CD14-positive monocyte (primary cell): ENCODE measurements around the gene TRAF3. TPM values are rescaled to one million over a fixed set of nuclear protein-coding genes. Genes with fewer than 3 reads are reported as not detected.

ENCODE experiments used
- DNase-seq, 3 donors: peaks; one replicate each; pipeline ENCODE4 v3.0.0-alpha.2; 2011 to 2022
- H2AFZ ChIP-seq: 2 replicates; pipeline ENCODE4 v1.6.0; 2012; ENCODE audit warnings: mild to moderate bottlenecking, low read depth, low read length, inconsistent platforms; ENCODE audit not compliant: insufficient read depth, poor library complexity, severe bottlenecking
- H3K27ac ChIP-seq, 2 donors: 1 replicate in 1 of 2; 2 replicates in 1 of 2; pipeline ENCODE4 v1.5.1; 2012 to 2013; ENCODE audit warnings: low read length in 2 of 2, control low read depth in 1 of 2, inconsistent platforms in 1 of 2, low read depth in 1 of 2, mild to moderate bottlenecking in 1 of 2
- H3K27me3 ChIP-seq, 2 donors: one replicate each; pipeline versions ENCODE4 v1.6.0 to v1.6.1; 2011 to 2013; ENCODE audit warnings: low read length in 2 of 2; ENCODE audit not compliant: control insufficient read depth in 2 of 2, insufficient read depth in 2 of 2
- H3K36me3 ChIP-seq, 2 donors: replicated peaks in 1 of 2; 1 replicate in 1 of 2; 2 replicates in 1 of 2; pipeline versions ENCODE4 v1.5.1 to v1.6.1; 2012 to 2013; ENCODE audit warnings: low read length in 2 of 2, control low read depth in 1 of 2, inconsistent platforms in 1 of 2, mild to moderate bottlenecking in 1 of 2; ENCODE audit not compliant: insufficient read depth in 2 of 2, control insufficient read depth in 1 of 2
- H3K4me1 ChIP-seq, 2 donors: 1 replicate in 1 of 2; 2 replicates in 1 of 2; pipeline versions ENCODE4 v1.5.1 to v1.6.1; 2012 to 2013; ENCODE audit warnings: low read length in 2 of 2, control low read depth in 1 of 2, inconsistent platforms in 1 of 2, mild to moderate bottlenecking in 1 of 2, moderate library complexity in 1 of 2; ENCODE audit not compliant: insufficient read depth in 2 of 2, control insufficient read depth in 1 of 2
- H3K4me2 ChIP-seq: replicated peaks from 2 replicates; pipeline ENCODE3; 2012; ENCODE audit warnings: low read length, moderate library complexity, mild to moderate bottlenecking; ENCODE audit not compliant: poor library complexity, severe bottlenecking; ENCODE audit errors: extremely low read depth
- H3K4me3 ChIP-seq, 3 experiments: fragments of 200-600 bp in 1 of 3; sonication (generic) in 1 of 3; replicated peaks in 1 of 3; 1 replicate in 2 of 3; 2 replicates in 1 of 3; pipeline ENCODE4 v1.5.1; 2011 to 2013; ENCODE audit warnings: low read length in 3 of 3, mild to moderate bottlenecking in 3 of 3, control low read depth in 2 of 3, low read depth in 2 of 3, inconsistent platforms in 1 of 3, moderate library complexity in 1 of 3
- H3K79me2 ChIP-seq: 2 replicates; pipeline ENCODE4 v1.6.0; 2012; ENCODE audit warnings: mild to moderate bottlenecking, control low read depth, inconsistent platforms, low read length, moderate library complexity; ENCODE audit not compliant: insufficient read depth
- H3K9ac ChIP-seq: 2 replicates; pipeline ENCODE4 v1.6.0; 2017; ENCODE audit warnings: low read length, mild to moderate bottlenecking; ENCODE audit not compliant: insufficient read depth, poor library complexity, severe bottlenecking
- H3K9me3 ChIP-seq, 2 donors: replicated peaks in 1 of 2; 1 replicate in 1 of 2; 2 replicates in 1 of 2; pipeline versions ENCODE4 v1.5.1 to v1.6.1; 2012 to 2013; ENCODE audit warnings: low read length in 2 of 2, control low read depth in 1 of 2; ENCODE audit not compliant: control insufficient read depth in 1 of 2, insufficient read depth in 1 of 2
- H4K20me1 ChIP-seq: 2 replicates; pipeline ENCODE4 v1.6.0; 2012; ENCODE audit warnings: mild to moderate bottlenecking, low read length, control low read depth, moderate library complexity; ENCODE audit not compliant: insufficient read depth
- H3K27ac Mint-ChIP-seq, 7 donors: one replicate each; pipeline ENCODE4 v1.8.0; 2020; ENCODE audit warnings: mild to moderate bottlenecking in 7 of 7, mixed read lengths in 7 of 7, moderate library complexity in 6 of 7, inconsistent platforms in 2 of 7
- H3K27me3 Mint-ChIP-seq, 3 donors: one replicate each; pipeline ENCODE4 v1.8.0; 2021 to 2022; ENCODE audit warnings: low read depth in 3 of 3, mild to moderate bottlenecking in 3 of 3, mixed read lengths in 3 of 3, moderate library complexity in 3 of 3, inconsistent platforms in 1 of 3
- H3K36me3 Mint-ChIP-seq, 2 donors: one replicate each; pipeline ENCODE4 v1.8.0; 2020; ENCODE audit warnings: mixed read lengths in 2 of 2, inconsistent platforms in 1 of 2, mild to moderate bottlenecking in 1 of 2
- H3K4me1 Mint-ChIP-seq: one replicate; pipeline ENCODE4 v1.8.0; 2020; ENCODE audit warnings: mild to moderate bottlenecking, mixed read lengths
- H3K4me3 Mint-ChIP-seq, 2 donors: one replicate each; pipeline ENCODE4 v1.8.0; 2020; ENCODE audit warnings: mild to moderate bottlenecking in 2 of 2, mixed read lengths in 2 of 2, moderate library complexity in 1 of 2
- H3K9me3 Mint-ChIP-seq, 7 donors: one replicate each; pipeline ENCODE4 v1.8.0; 2020 to 2022; ENCODE audit warnings: mixed read lengths in 7 of 7, mild to moderate bottlenecking in 6 of 7, moderate library complexity in 6 of 7, inconsistent platforms in 2 of 7
- WGBS: methylation state at CpG from one replicate; pipeline ENCODE4 v1.1.5; 2013; ENCODE audit warnings: missing lambda C conversion rate; ENCODE audit not compliant: insufficient coverage; 5-methylcytosine and 5-hydroxymethylcytosine counted together
- intact Hi-C, 2 donors: fragments of 100-400 bp; cut with micrococcal nuclease; formaldehyde crosslinking; loops; one replicate each; pipeline versions ENCODE4 v1.15.0 to v1.15.1; 2023
- polyA plus RNA-seq, 3 donors: library from polyadenylated mRNA; depleted of rRNA in 1 of 3; unstranded in 2 of 3; stranded (reverse) in 1 of 3; fragments of 300-500 nt in 2 of 3; fragments of >200 nt in 1 of 3; fragmentation: Illumina TruSeq in 2 of 3; gene quantifications; 1 replicate in 2 of 3; 2 replicates in 1 of 3; pipeline ENCODE4 v1.2.3, GENCODE V29; 2012 to 2021
- TF ChIP-seq, protein P1 (sequence below): fragments of 200-600 bp; IDR thresholded peaks from one replicate; pipeline ENCODE4 v1.8.0; 2022; ENCODE audit warnings: antibody characterized with exemption, mild to moderate bottlenecking

The TRAF3 gene
- polyA plus RNA-seq, 3 donors = 12.0 to 37.6 (median 17.3) TPM

DNA sequence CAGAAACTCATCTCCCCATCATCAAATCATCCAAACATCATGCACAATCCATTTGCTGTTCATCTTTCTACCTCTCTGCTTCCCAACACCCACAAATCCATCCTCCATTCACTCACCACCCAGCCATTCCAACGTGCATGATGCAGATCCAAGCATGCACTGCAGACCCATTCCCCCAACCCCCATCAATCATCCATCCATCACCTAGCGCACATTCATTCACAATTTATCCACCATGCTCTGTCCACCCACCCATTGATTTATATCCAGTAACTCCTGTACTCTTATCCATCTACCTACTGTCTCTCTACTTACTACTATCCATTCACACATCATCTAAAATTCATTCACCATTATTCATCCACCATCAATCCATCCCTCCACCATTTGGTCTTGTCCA, 141.2 kb downstream of the TRAF3 start:
- H3K27ac ChIP-seq = no peak overlapping the region
- no peaks in the 10 kb centered on the region for H3K4me1 ChIP-seq
- H3K9ac ChIP-seq = no peak overlapping the region

DNA sequence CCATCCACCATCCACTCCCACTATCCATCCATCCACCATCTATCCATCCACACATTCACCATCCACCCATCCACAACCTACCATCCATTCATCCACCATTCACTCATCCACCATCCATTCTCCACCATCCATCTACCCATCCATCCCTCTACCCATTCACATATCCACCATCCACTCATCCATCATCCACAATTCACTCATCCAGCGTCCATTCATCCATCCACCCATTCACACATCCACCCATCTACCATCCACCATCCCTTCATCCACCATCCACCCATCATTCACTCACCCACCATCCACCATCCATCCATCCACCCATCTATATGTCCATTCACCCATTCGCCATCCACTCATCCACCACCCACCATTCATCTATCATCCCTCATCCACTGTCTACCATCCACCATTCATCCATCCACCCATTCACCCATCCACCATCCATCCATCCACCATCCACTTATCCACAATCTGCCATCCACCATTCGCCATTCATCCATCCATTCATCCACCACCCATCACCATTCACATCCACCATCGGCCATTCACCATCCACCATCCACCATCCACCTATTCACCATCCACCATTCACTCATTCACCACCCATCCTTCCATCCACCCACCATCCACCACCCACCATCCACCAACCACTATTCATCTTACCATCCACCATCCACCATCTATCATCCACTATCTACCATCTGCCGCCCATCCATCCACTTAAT, 143.2 kb downstream of the TRAF3 start:
- Histone ChIP-seq H3K4me2 (no peak overlapping the region), H2AFZ (no peak overlapping the region), H3K4me3 (no peak overlapping the region), H3K27ac (no peak overlapping the region), H3K27me3 (peaks cover 19 to 46% of the 10 kb centered on the region in 2 donors), H3K9me3 (peaks cover 0 to 13% of the 10 kb centered on the region in 2 donors), H3K79me2 (no peaks in the 10 kb centered on the region), H3K4me1 (no peaks in the 10 kb centered on the region), H4K20me1 (peaks cover 11% of the 10 kb centered on the region), H3K36me3 (no peaks in the 10 kb centered on the region), H3K9ac (no peak overlapping the region)
- 98% methylated on average over 5 of the region's 5 CpGs for WGBS
- intact Hi-C loops = no loop called here
- Mint-ChIP-seq H3K36me3 (no peaks in the 10 kb centered on the region), H3K4me1 (peaks cover 3% of the 10 kb centered on the region), H3K9me3 (peaks cover 0 to 8% (median 0%) of the 10 kb centered on the region in 7 donors), H3K4me3 (no peak overlapping the region), H3K27ac (no peak overlapping the region), H3K27me3 (peaks cover 3 to 23% (median 7%) of the 10 kb centered on the region in 3 donors)
- TF ChIP-seq, protein P1, sequence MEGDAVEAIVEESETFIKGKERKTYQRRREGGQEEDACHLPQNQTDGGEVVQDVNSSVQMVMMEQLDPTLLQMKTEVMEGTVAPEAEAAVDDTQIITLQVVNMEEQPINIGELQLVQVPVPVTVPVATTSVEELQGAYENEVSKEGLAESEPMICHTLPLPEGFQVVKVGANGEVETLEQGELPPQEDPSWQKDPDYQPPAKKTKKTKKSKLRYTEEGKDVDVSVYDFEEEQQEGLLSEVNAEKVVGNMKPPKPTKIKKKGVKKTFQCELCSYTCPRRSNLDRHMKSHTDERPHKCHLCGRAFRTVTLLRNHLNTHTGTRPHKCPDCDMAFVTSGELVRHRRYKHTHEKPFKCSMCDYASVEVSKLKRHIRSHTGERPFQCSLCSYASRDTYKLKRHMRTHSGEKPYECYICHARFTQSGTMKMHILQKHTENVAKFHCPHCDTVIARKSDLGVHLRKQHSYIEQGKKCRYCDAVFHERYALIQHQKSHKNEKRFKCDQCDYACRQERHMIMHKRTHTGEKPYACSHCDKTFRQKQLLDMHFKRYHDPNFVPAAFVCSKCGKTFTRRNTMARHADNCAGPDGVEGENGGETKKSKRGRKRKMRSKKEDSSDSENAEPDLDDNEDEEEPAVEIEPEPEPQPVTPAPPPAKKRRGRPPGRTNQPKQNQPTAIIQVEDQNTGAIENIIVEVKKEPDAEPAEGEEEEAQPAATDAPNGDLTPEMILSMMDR = no peak
- no peak for DNase-seq

More for the DNA sequence above, 141.2 kb downstream of the TRAF3 start:
- no peak for DNase-seq
- H3K9me3 Mint-ChIP-seq = peaks cover 0 to 6% (median 0%) of the 10 kb centered on the region in 7 donors
- H3K36me3 ChIP-seq = no peaks in the 10 kb centered on the region
- H3K36me3 Mint-ChIP-seq = no peaks in the 10 kb centered on the region
- TF ChIP-seq, protein P1 = no peak
- whole genome bisulfite sequencing = 69% methylated on average over 2 of the region's 2 CpGs
- H3K27me3 Mint-ChIP-seq = peaks cover 0 to 5% (median 3%) of the 10 kb centered on the region in 3 donors
- no peak overlapping the region for H3K4me3 ChIP-seq
- peaks cover 3% of the 10 kb centered on the region for H3K4me1 Mint-ChIP-seq
- peaks cover 0 to 9% of the 10 kb centered on the region in 2 donors for H3K9me3 ChIP-seq
- intact Hi-C loops = loop anchor here (1.0 to 5.0 kb wide), 2 partner anchors 221 to 224 kb away; no protein-coding TSS in a partner anchor
- H3K79me2 ChIP-seq = no peaks in the 10 kb centered on the region
- H3K4me2 ChIP-seq = no peak overlapping the region
- H3K27ac Mint-ChIP-seq = no peak overlapping the region
- no peak overlapping the region for H3K4me3 Mint-ChIP-seq
- peaks cover 21% of the 10 kb centered on the region for H4K20me1 ChIP-seq
- peaks cover 12 to 26% of the 10 kb centered on the region in 2 donors for H3K27me3 ChIP-seq
- H2AFZ ChIP-seq = no peak overlapping the region
